Urinary bladder (tissue), 4 donors: ENCODE data around the gene ANKRD13D. TPM values are rescaled to one million over a fixed set of nuclear protein-coding genes. Genes with fewer than 3 reads are reported as not detected.

Source experiments
- DNase-seq: peaks from one replicate; pipeline ENCODE4 v3.0.0-alpha.2; 2015; ENCODE audit errors: extremely low spot score
- H3K27ac ChIP-seq: one replicate; pipeline ENCODE4 v1.5.1; 2013; ENCODE audit warnings: low read depth, mild to moderate bottlenecking, moderate library complexity
- H3K36me3 ChIP-seq: one replicate; pipeline ENCODE4 v1.6.1; 2013; ENCODE audit warnings: mild to moderate bottlenecking, moderate library complexity; ENCODE audit not compliant: insufficient read depth
- H3K4me1 ChIP-seq: one replicate; pipeline ENCODE4 v1.6.1; 2013; ENCODE audit warnings: mild to moderate bottlenecking, moderate library complexity; ENCODE audit not compliant: insufficient read depth
- H3K4me3 ChIP-seq: one replicate; pipeline ENCODE4 v1.5.1; 2013; ENCODE audit warnings: low read depth, low read length
- WGBS: extraction: QIAGEN DNeasy Blood & Tissue Kit; methylation state at CpG from one replicate; pipeline ENCODE4 v1.1.7; 2013; 5-methylcytosine and 5-hydroxymethylcytosine counted together
- polyA plus RNA-seq: library from polyadenylated mRNA; stranded (reverse); fragments of 200-250 nt; gene quantifications from one replicate; pipeline ENCODE4 v1.2.3, GENCODE V29; 2013
- total RNA-seq: library from RNA; depleted of rRNA; stranded (reverse); fragments of >200 nt; gene quantifications from one replicate; pipeline ENCODE4 v1.2.3, GENCODE V29; 2014
- donor health status: healthy with polysubstance abuse.
- donor health status: healthy.

Gene ANKRD13D
- total RNA-seq = 25.2 TPM
- 44.0 TPM for polyA plus RNA-seq

GRCh38 chr11:67289226-67289650 is at the start of gene ANKRD13D:
TSS of gene ANKRD13D (plus strand) at chr11:67289303. CDS start at chr11:67289461, 158 bp downstream.
- H3K27ac ChIP-seq = peak within 1 kb of the TSS; percentile 91
- peak within 1 kb of the TSS; percentile 88 for H3K4me3 ChIP-seq
- DNase-seq = no peak
- WGBS = under 1% methylated on average over 49 of the region's 56 CpGs
- H3K36me3 ChIP-seq = peaks cover 10% of the 10 kb centered on the region
- H3K4me1 ChIP-seq = no peaks in the 10 kb centered on the region

- H3K36me3 ChIP-seq = no peaks in the 10 kb centered on the region
- WGBS = under 1% methylated on average over 31 of the region's 31 CpGs
- H3K27ac ChIP-seq = peak overlapping the region; percentile 62
- H3K4me1 ChIP-seq = no peaks in the 10 kb centered on the region
- peak; percentile 94 for DNase-seq
- peak overlapping the region; percentile 59 for H3K4me3 ChIP-seq
Observed at GRCh38 chr11:67239783-67240575, 49.1 kb upstream of the ANKRD13D start.

GRCh38 chr11:67240576-67241389 is 48.3 kb upstream of the ANKRD13D start:
- Histone ChIP-seq H3K4me1 (no peaks in the 10 kb centered on the region), H3K36me3 (peaks cover 2% of the 10 kb centered on the region), H3K4me3 (peak overlapping the region; percentile 59), H3K27ac (peak overlapping the region; percentile 62)
- WGBS = 1% methylated on average over 16 of the region's 16 CpGs
- peak; percentile 64 for DNase-seq

GRCh38 chr11:67242548-67242947 is 46.6 kb upstream of the ANKRD13D start:
- no peak overlapping the region for H3K4me3 ChIP-seq
- DNase-seq = no peak
- H3K36me3 ChIP-seq = peaks cover 2% of the 10 kb centered on the region
- H3K27ac ChIP-seq = no peak overlapping the region
- no peaks in the 10 kb centered on the region for H3K4me1 ChIP-seq
- 87% methylated on average over 1 of the region's 1 CpG for WGBS

- WGBS = 84% methylated on average over 2 of the region's 2 CpGs
- Histone ChIP-seq H3K27ac (no peak overlapping the region), H3K4me3 (no peak overlapping the region), H3K4me1 (no peaks in the 10 kb centered on the region), H3K36me3 (peaks cover 2% of the 10 kb centered on the region)
- no peak for DNase-seq
Observed at GRCh38 chr11:67243051-67243450, 46.1 kb upstream of the ANKRD13D start.

GRCh38 chr11:67245046-67245445 is 44.1 kb upstream of the ANKRD13D start:
- WGBS = 94% methylated on average over 11 of the region's 11 CpGs
- no peak for DNase-seq
- Histone ChIP-seq H3K27ac (no peak overlapping the region), H3K4me3 (no peak overlapping the region), H3K4me1 (no peaks in the 10 kb centered on the region), H3K36me3 (peaks cover 2% of the 10 kb centered on the region)

- WGBS = 84% methylated on average over 5 of the region's 5 CpGs
- Histone ChIP-seq H3K4me1 (no peaks in the 10 kb centered on the region), H3K27ac (peak overlapping the region; percentile 30), H3K36me3 (peaks cover 5% of the 10 kb centered on the region), H3K4me3 (no peak overlapping the region)
- no peak for DNase-seq
Observed at GRCh38 chr11:67247946-67248550, 41.1 kb upstream of the ANKRD13D start.

GRCh38 chr11:67248653-67249052 is 40.5 kb upstream of the ANKRD13D start:
- H3K36me3 ChIP-seq = peaks cover 5% of the 10 kb centered on the region
- H3K4me1 ChIP-seq = no peaks in the 10 kb centered on the region
- no peak overlapping the region for H3K4me3 ChIP-seq
- peak overlapping the region; percentile 30 for H3K27ac ChIP-seq
- peak; percentile 70 for DNase-seq

- no peak for DNase-seq
- Histone ChIP-seq H3K4me3 (no peak overlapping the region), H3K4me1 (no peaks in the 10 kb centered on the region), H3K27ac (no peak overlapping the region), H3K36me3 (peaks cover 10% of the 10 kb centered on the region)
- 89% methylated on average over 37 of the region's 37 CpGs for WGBS
Observed at GRCh38 chr11:67250059-67251043, 38.8 kb upstream of the ANKRD13D start.

- Histone ChIP-seq H3K36me3 (peaks cover 10% of the 10 kb centered on the region), H3K4me3 (no peak overlapping the region), H3K4me1 (no peaks in the 10 kb centered on the region), H3K27ac (no peak overlapping the region)
- WGBS = 71% methylated on average over 1 of the region's 1 CpG
- DNase-seq = no peak
Observed at GRCh38 chr11:67251841-67252240, 37.3 kb upstream of the ANKRD13D start.

- H3K27ac ChIP-seq = no peak overlapping the region
- H3K4me3 ChIP-seq = no peak overlapping the region
- DNase-seq = no peak
- WGBS = 75% methylated on average over 4 of the region's 4 CpGs
- peaks cover 10% of the 10 kb centered on the region for H3K36me3 ChIP-seq
- H3K4me1 ChIP-seq = no peaks in the 10 kb centered on the region
Observed at GRCh38 chr11:67252831-67253239, 36.3 kb upstream of the ANKRD13D start.

GRCh38 chr11:67253872-67254624 is 35.1 kb upstream of the ANKRD13D start:
- DNase-seq = no peak
- H3K4me1 ChIP-seq = no peaks in the 10 kb centered on the region
- no peak overlapping the region for H3K4me3 ChIP-seq
- 91% methylated on average over 14 of the region's 14 CpGs for WGBS
- H3K36me3 ChIP-seq = peaks cover 10% of the 10 kb centered on the region
- H3K27ac ChIP-seq = no peak overlapping the region
